ENCODE measurements around the gene P2RY6.
"Not testable (repeated sequence)": the region's sequence is repeated elsewhere in the genome, so short reads cannot be mapped to it uniquely, and the experiment has no call there.

P2RY6 gene

GRCh38 chr11:73259406-73260126, 12.6 kb upstream of the P2RY6 start:
- no peak for DNase-seq (ENCODE audit: low spot score)

- no peak for DNase-seq (ENCODE audit: low spot score)
Observed at GRCh38 chr11:73260127-73260457, 12.0 kb upstream of the P2RY6 start.

- no peak for DNase-seq (ENCODE audit: low spot score)
Observed at GRCh38 chr11:73262851-73263495, 9.2 kb upstream of the P2RY6 start.

- DNase-seq (ENCODE audit: low spot score) = no peak
Observed at GRCh38 chr11:73263640-73264039, 8.5 kb upstream of the P2RY6 start.

GRCh38 chr11:73265278-73265810, 6.8 kb upstream of the P2RY6 start:
- DNase-seq (ENCODE audit: low spot score) = no peak

- no peak for DNase-seq (ENCODE audit: low spot score)
Observed at GRCh38 chr11:73265853-73266645, 6.1 kb upstream of the P2RY6 start.

GRCh38 chr11:73266646-73267020, 5.5 kb upstream of the P2RY6 start:
- no peak for DNase-seq (ENCODE audit: low spot score)

- DNase-seq (ENCODE audit: low spot score) = no peak
Observed at GRCh38 chr11:73267122-73267846, 4.9 kb upstream of the P2RY6 start.

- no peak for DNase-seq (ENCODE audit: low spot score)
Observed at GRCh38 chr11:73267906-73268540, 4.1 kb upstream of the P2RY6 start.

GRCh38 chr11:73268671-73269271, 3.4 kb upstream of the P2RY6 start:
- no peak for DNase-seq (ENCODE audit: low spot score)

- DNase-seq (ENCODE audit: low spot score) = no peak
Observed at GRCh38 chr11:73269459-73270015, 2.6 kb upstream of the P2RY6 start.

GRCh38 chr11:73270016-73270854, 1.9 kb upstream of the P2RY6 start:
- DNase-seq (ENCODE audit: low spot score) = peak; percentile 47

- DNase-seq (ENCODE audit: low spot score) = no peak
Observed at GRCh38 chr11:73270855-73271477, 1.2 kb upstream of the P2RY6 start.

GRCh38 chr11:73271478-73271865, 666 bp upstream of the P2RY6 start:
- not testable (repeated sequence) for DNase-seq (ENCODE audit: low spot score)

- no peak for DNase-seq (ENCODE audit: low spot score)
Observed at GRCh38 chr11:73272680-73273038, 521 bp downstream of the P2RY6 start.

GRCh38 chr11:73273222-73273895, 1.2 kb downstream of the P2RY6 start:
- DNase-seq (ENCODE audit: low spot score) = no peak

GRCh38 chr11:73274191-73274590, 2.1 kb downstream of the P2RY6 start:
- not testable (repeated sequence) for DNase-seq (ENCODE audit: low spot score)

GRCh38 chr11:73274722-73275380, 2.7 kb downstream of the P2RY6 start:
- no peak for DNase-seq (ENCODE audit: low spot score)

Data from SK-N-DZ (cell line).